H9 (cell line): ENCODE data around the gene TUT7. TPM values are rescaled to one million over a fixed set of nuclear protein-coding genes. Genes with fewer than 3 reads are reported as not detected.

Source experiments
- DNase-seq: peaks from one replicate; pipeline ENCODE4 v3.0.0-alpha.2; 2017
- H2AFZ ChIP-seq: one replicate; pipeline ENCODE4 v1.6.1; 2013; ENCODE audit warnings: mild to moderate bottlenecking, low read length, control low read depth, moderate library complexity
- H2AK5ac ChIP-seq: 2 replicates; pipeline ENCODE4 v1.6.1; 2013; ENCODE audit warnings: low read length, control low read depth, mixed read lengths; ENCODE audit not compliant: insufficient read length
- H2BK120ac ChIP-seq: one replicate; pipeline ENCODE4 v1.6.1; 2013; ENCODE audit warnings: low read depth, mild to moderate bottlenecking, low read length, control low read depth, inconsistent platforms; ENCODE audit not compliant: poor library complexity, severe bottlenecking
- H2BK12ac ChIP-seq: 2 replicates; pipeline ENCODE4 v1.6.1; 2013; ENCODE audit warnings: low read length, control low read depth, mixed read lengths, low read depth; ENCODE audit not compliant: insufficient read length
- H2BK15ac ChIP-seq: 2 replicates; pipeline ENCODE4 v1.6.1; 2013; ENCODE audit warnings: low read depth, low read length, control low read depth
- H2BK20ac ChIP-seq: one replicate; pipeline ENCODE4 v1.6.1; 2013; ENCODE audit warnings: low read depth, mild to moderate bottlenecking, low read length, control low read depth, inconsistent platforms; ENCODE audit not compliant: poor library complexity, severe bottlenecking
- H2BK5ac ChIP-seq: 2 replicates; pipeline ENCODE4 v1.6.1; 2013; ENCODE audit warnings: low read length, control low read depth, mixed read lengths; ENCODE audit not compliant: insufficient read length
- H3K14ac ChIP-seq: 2 replicates; pipeline ENCODE4 v1.6.1; 2013; ENCODE audit warnings: low read length, control low read depth; ENCODE audit not compliant: insufficient read depth
- H3K18ac ChIP-seq: 2 replicates; pipeline ENCODE4 v1.6.1; 2013; ENCODE audit warnings: low read depth, mild to moderate bottlenecking, mixed read lengths, low read length, control low read depth; ENCODE audit not compliant: insufficient read length
- H3K23ac ChIP-seq: 2 replicates; pipeline ENCODE4 v1.6.1; 2013; ENCODE audit warnings: low read length, control low read depth, mixed read lengths, low read depth; ENCODE audit not compliant: insufficient read length
- H3K23me2 ChIP-seq: 2 replicates; pipeline ENCODE4 v1.6.1; 2013; ENCODE audit warnings: low read depth, mild to moderate bottlenecking, mixed read lengths, low read length, control low read depth; ENCODE audit not compliant: insufficient read length, poor library complexity, severe bottlenecking
- H3K27ac ChIP-seq: 2 replicates; pipeline ENCODE4 v1.5.1; 2013; ENCODE audit warnings: low read length, control low read depth, mixed read lengths, low read depth; ENCODE audit not compliant: insufficient read length
- H3K27me3 ChIP-seq: 2 replicates; pipeline ENCODE4 v1.6.1; 2013; ENCODE audit warnings: low read length, control low read depth, inconsistent platforms; ENCODE audit not compliant: insufficient read depth
- H3K4ac ChIP-seq: 2 replicates; pipeline ENCODE4 v1.6.1; 2013; ENCODE audit warnings: low read depth, mild to moderate bottlenecking, control low read depth, inconsistent platforms, low read length, moderate library complexity
- H3K4me1 ChIP-seq: 2 replicates; pipeline ENCODE4 v1.6.1; 2013; ENCODE audit warnings: low read length, control low read depth, inconsistent platforms; ENCODE audit not compliant: insufficient read depth
- H3K4me2 ChIP-seq: 2 replicates; pipeline ENCODE4 v1.6.1; 2013; ENCODE audit warnings: low read length, control low read depth, mixed read lengths; ENCODE audit not compliant: insufficient read length, insufficient read depth
- H3K56ac ChIP-seq: 2 replicates; pipeline ENCODE4 v1.6.1; 2013; ENCODE audit warnings: low read depth, mild to moderate bottlenecking, mixed read lengths, low read length, control low read depth; ENCODE audit not compliant: insufficient read length
- H3K79me1 ChIP-seq: 2 replicates; pipeline ENCODE4 v1.6.1; 2013; ENCODE audit warnings: low read depth, mild to moderate bottlenecking, moderate library complexity, low read length, control low read depth, inconsistent platforms; ENCODE audit not compliant: insufficient read depth, poor library complexity, severe bottlenecking
- H3K79me2 ChIP-seq: 2 replicates; pipeline ENCODE4 v1.6.1; 2013; ENCODE audit warnings: low read length, control low read depth, inconsistent platforms; ENCODE audit not compliant: insufficient read depth
- H3K9ac ChIP-seq: 2 replicates; pipeline ENCODE4 v1.6.1; 2013; ENCODE audit warnings: low read length, control low read depth, mixed read lengths; ENCODE audit not compliant: insufficient read length; ENCODE audit errors: extremely low read depth
- H3K9me3 ChIP-seq: one replicate; pipeline ENCODE4 v1.6.1; 2013; ENCODE audit warnings: low read depth, low read length, inconsistent platforms; ENCODE audit not compliant: control insufficient read depth
- H3T11ph ChIP-seq: one replicate; pipeline ENCODE4 v1.6.1; 2013; ENCODE audit warnings: mild to moderate bottlenecking, low read length, control low read depth, inconsistent platforms
- H4K20me1 ChIP-seq: one replicate; pipeline ENCODE4 v1.6.1; 2013; ENCODE audit not compliant: control insufficient read depth, insufficient read length, insufficient read depth
- H4K5ac ChIP-seq: 2 replicates; pipeline ENCODE4 v1.6.1; 2013; ENCODE audit warnings: low read depth, mild to moderate bottlenecking, mixed read lengths, low read length, control low read depth; ENCODE audit not compliant: insufficient read length
- H4K8ac ChIP-seq: replicated peaks from 2 replicates; pipeline ENCODE4 v1.6.1; 2013; ENCODE audit warnings: low read length, control low read depth, mixed read lengths, low read depth; ENCODE audit not compliant: insufficient read length
- H4K91ac ChIP-seq: 2 replicates; pipeline ENCODE4 v1.6.1; 2013; ENCODE audit warnings: low read depth, mild to moderate bottlenecking, moderate library complexity, mixed read lengths, low read length, control low read depth; ENCODE audit not compliant: insufficient read length
- H3K27ac Mint-ChIP-seq, 3 experiments: 2 replicates in 2 of 3; 3 replicates in 1 of 3; pipeline ENCODE4 v1.8.0; 2020 to 2021; ENCODE audit warnings: mixed read lengths in 3 of 3, mild to moderate bottlenecking in 1 of 3, moderate library complexity in 1 of 3
- H3K27me3 Mint-ChIP-seq: 2 replicates; pipeline ENCODE4 v1.8.0; 2021; ENCODE audit warnings: low read depth, mild to moderate bottlenecking, moderate library complexity, mixed read lengths
- H3K36me3 Mint-ChIP-seq, 3 experiments: 2 replicates in 2 of 3; 3 replicates in 1 of 3; pipeline ENCODE4 v1.8.0; 2020 to 2021; ENCODE audit warnings: low read depth in 3 of 3, mixed read lengths in 3 of 3; ENCODE audit not compliant: insufficient read depth in 1 of 3
- H3K4me1 Mint-ChIP-seq, 2 experiments: 2 replicates each; pipeline ENCODE4 v1.8.0; 2020; ENCODE audit warnings: mixed read lengths in 2 of 2
- H3K4me3 Mint-ChIP-seq, 2 experiments: 2 replicates in 1 of 2; 3 replicates in 1 of 2; pipeline ENCODE4 v1.8.0; 2020 to 2021; ENCODE audit warnings: mild to moderate bottlenecking in 2 of 2, mixed read lengths in 2 of 2, moderate library complexity in 1 of 2
- H3K9me3 Mint-ChIP-seq, 2 experiments: 2 replicates in 1 of 2; 3 replicates in 1 of 2; pipeline ENCODE4 v1.8.0; 2020; ENCODE audit warnings: mild to moderate bottlenecking in 2 of 2, mixed read lengths in 2 of 2, moderate library complexity in 1 of 2
- CTCF ChIP-seq: fragments of 200-600 bp; sonication (generic); conservative IDR thresholded peaks from 3 replicates; pipeline ENCODE4 v1.8.0; 2021; ENCODE audit warnings: antibody characterized with exemption, mild to moderate bottlenecking
- WGBS: extraction: QIAGEN DNeasy Blood & Tissue Kit; methylation state at CpG from one replicate; pipeline ENCODE4 v1.1.7; 2013; ENCODE audit warnings: missing lambda C conversion rate, low lambda C conversion rate, mixed read lengths; ENCODE audit not compliant: insufficient read length; ENCODE audit errors: extremely low coverage; 5-methylcytosine and 5-hydroxymethylcytosine counted together
- total RNA-seq: library from RNA; stranded (reverse); gene quantifications from 2 replicates; pipeline ENCODE4 v1.2.1, GENCODE V29; 2021

TUT7 gene
- total RNA-seq, 1 experiment from 2014 or later: 23.1 TPM

DNA sequence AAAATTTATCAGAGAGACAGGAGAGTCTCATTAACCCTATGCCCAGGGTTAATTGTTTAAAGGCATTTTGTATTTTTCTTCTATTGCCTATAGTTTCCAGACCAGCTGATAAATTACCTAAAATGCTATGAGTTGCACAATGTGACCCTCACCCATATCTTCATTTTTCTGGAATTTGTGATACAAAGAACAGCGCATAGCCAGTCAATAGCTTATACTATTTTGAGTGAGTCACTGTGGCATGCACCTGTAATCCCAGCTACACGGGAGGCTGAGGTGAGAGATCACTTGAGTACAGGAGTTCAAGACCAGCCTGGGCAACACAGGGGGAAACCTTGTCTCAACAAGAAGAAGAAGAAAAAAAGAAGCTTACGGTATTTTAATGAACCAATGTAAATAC, 97.6 kb downstream of the TUT7 start:
- TF ChIP-seq CTCF: no peak
- H3K23ac ChIP-seq: no peak overlapping the region
- H3K9ac ChIP-seq: no peak overlapping the region
- H3T11ph ChIP-seq: no peak overlapping the region
- no peak overlapping the region for H4K5ac ChIP-seq
- H4K8ac ChIP-seq: no peak overlapping the region
- WGBS: no CpG with 5 or more reads among the region's 3 CpGs
- peaks cover 15 to 23% of the 10 kb centered on the region in 2 experiments for H3K9me3 Mint-ChIP-seq
- H3K14ac ChIP-seq: no peak overlapping the region
- no peak overlapping the region for H3K18ac ChIP-seq
- no peaks in the 10 kb centered on the region for H3K23me2 ChIP-seq
- H3K4me2 ChIP-seq: no peak overlapping the region
- no peak overlapping the region for H3K4me3 Mint-ChIP-seq
- no peak overlapping the region for H3K27ac ChIP-seq
- peaks cover 8 to 12% (median 12%) of the 10 kb centered on the region in 3 experiments for H3K36me3 Mint-ChIP-seq
- H3K27me3 Mint-ChIP-seq: no peaks in the 10 kb centered on the region
- H3K9me3 ChIP-seq: peaks cover 9% of the 10 kb centered on the region
- H3K27ac Mint-ChIP-seq: no peak overlapping the region
- no peak overlapping the region for H2BK20ac ChIP-seq
- H3K4me1 Mint-ChIP-seq: peaks cover 0 to 5% of the 10 kb centered on the region in 2 experiments; a peak in 1 of 4 replicates
- no peak overlapping the region for H2AFZ ChIP-seq
- no peak overlapping the region for H2BK120ac ChIP-seq
- no peak overlapping the region for H4K91ac ChIP-seq
- H3K79me1 ChIP-seq: no peaks in the 10 kb centered on the region
- H2BK15ac ChIP-seq: no peak overlapping the region
- no peaks in the 10 kb centered on the region for H3K27me3 ChIP-seq
- DNase-seq: no peak
- H2BK5ac ChIP-seq: no peak overlapping the region
- H3K4ac ChIP-seq: no peak overlapping the region
- no peak overlapping the region for H2BK12ac ChIP-seq
- no peak overlapping the region for H3K56ac ChIP-seq
- no peak overlapping the region for H2AK5ac ChIP-seq
- H3K79me2 ChIP-seq: no peaks in the 10 kb centered on the region
- H4K20me1 ChIP-seq: no peaks in the 10 kb centered on the region
- no peaks in the 10 kb centered on the region for H3K4me1 ChIP-seq
